GM10248 (cell line): ENCODE data around the gene UBE2D4.
A peak's percentile ranks its signal among the peaks of the same experiment; 100 is the strongest.
"Not testable (repeated sequence)": the region's sequence is repeated elsewhere in the genome, so short reads cannot be mapped to it uniquely, and the experiment has no call there.

ENCODE experiments used
- CTCF ChIA-PET: fragments of 300-600 bp; sonication (Branson Sonifier 250); formaldehyde crosslinking; extraction: SDS; loops from one replicate; lab custom pipeline; 2021; ENCODE audit warnings: antibody characterized with exemption; lab: Yijun Ruan, JAX
- POLR2A ChIA-PET: fragments of 350-650 bp; sonication (Branson Sonifier 250); formaldehyde crosslinking; extraction: SDS; loops from one replicate; lab custom pipeline; 2020; ENCODE audit warnings: antibody characterized with exemption; lab: Yijun Ruan, JAX
- DNase-seq: peaks from one replicate; pipeline ENCODE4 v3.0.0; 2012; ENCODE audit errors: extremely low spot score
- CTCF ChIP-seq: IDR thresholded peaks from 2 replicates; pipeline ENCODE4 v1.5.1; 2012; ENCODE audit warnings: mild to moderate bottlenecking, low read depth; ENCODE audit errors: extremely low read depth, missing control alignments, control extremely low read depth

The UBE2D4 gene

GRCh38 chr7:43977525-43977924, 51.3 kb downstream of the UBE2D4 start:
- POLR2A ChIA-PET = no interaction called here
- CTCF ChIA-PET = no interaction called here
- no peak for DNase-seq
- TF ChIP-seq CTCF = no peak

- DNase-seq, CTCF ChIA-PET, POLR2A ChIA-PET: not testable (repeated sequence)
Observed at GRCh38 chr7:43978102-43978501, 51.9 kb downstream of the UBE2D4 start.

GRCh38 chr7:43982848-43983247, 56.6 kb downstream of the UBE2D4 start:
- CTCF ChIA-PET, DNase-seq, POLR2A ChIA-PET: not testable (repeated sequence)

GRCh38 chr7:43983736-43984135, 57.5 kb downstream of the UBE2D4 start:
- DNase-seq, POLR2A ChIA-PET, CTCF ChIA-PET: not testable (repeated sequence)

GRCh38 chr7:43985904-43986864, 59.9 kb downstream of the UBE2D4 start:
- DNase-seq = peak; percentile 74

GRCh38 chr7:43987476-43987875, 61.2 kb downstream of the UBE2D4 start:
- POLR2A ChIA-PET, CTCF ChIA-PET: not testable (repeated sequence)

More at GRCh38 chr7:43985904-43986864, 59.9 kb downstream of the UBE2D4 start:
- CTCF ChIA-PET, POLR2A ChIA-PET: not testable (repeated sequence)
- peak; percentile 67 for TF ChIP-seq CTCF

GRCh38 chr7:43990011-43990585, 63.9 kb downstream of the UBE2D4 start:
- CTCF ChIA-PET, POLR2A ChIA-PET, DNase-seq: not testable (repeated sequence)

More at GRCh38 chr7:43987476-43987875, 61.2 kb downstream of the UBE2D4 start:
- DNase-seq = not testable (repeated sequence)

- CTCF ChIA-PET, DNase-seq, POLR2A ChIA-PET: not testable (repeated sequence)
Observed at GRCh38 chr7:43990829-43991228, 64.6 kb downstream of the UBE2D4 start.

GRCh38 chr7:43992896-43993295, 66.7 kb downstream of the UBE2D4 start:
- POLR2A ChIA-PET, CTCF ChIA-PET, DNase-seq: not testable (repeated sequence)

- POLR2A ChIA-PET, CTCF ChIA-PET, DNase-seq: not testable (repeated sequence)
Observed at GRCh38 chr7:43994681-43995080, 68.4 kb downstream of the UBE2D4 start.

- DNase-seq = not testable (repeated sequence)
Observed at GRCh38 chr7:43997532-43997931, 71.3 kb downstream of the UBE2D4 start, which contains the start of gene SPDYE1. SPDYE1 (plus strand) TSS chr7:43997897; CDS start chr7:43999950, 2,053 bp downstream.

More at GRCh38 chr7:43997532-43997931, 71.3 kb downstream of the UBE2D4 start, which contains the start of gene SPDYE1:
- POLR2A ChIA-PET, CTCF ChIA-PET: not testable (repeated sequence)
